ENCODE results near the gene SCNN1A.

SCNN1A gene

DNA sequence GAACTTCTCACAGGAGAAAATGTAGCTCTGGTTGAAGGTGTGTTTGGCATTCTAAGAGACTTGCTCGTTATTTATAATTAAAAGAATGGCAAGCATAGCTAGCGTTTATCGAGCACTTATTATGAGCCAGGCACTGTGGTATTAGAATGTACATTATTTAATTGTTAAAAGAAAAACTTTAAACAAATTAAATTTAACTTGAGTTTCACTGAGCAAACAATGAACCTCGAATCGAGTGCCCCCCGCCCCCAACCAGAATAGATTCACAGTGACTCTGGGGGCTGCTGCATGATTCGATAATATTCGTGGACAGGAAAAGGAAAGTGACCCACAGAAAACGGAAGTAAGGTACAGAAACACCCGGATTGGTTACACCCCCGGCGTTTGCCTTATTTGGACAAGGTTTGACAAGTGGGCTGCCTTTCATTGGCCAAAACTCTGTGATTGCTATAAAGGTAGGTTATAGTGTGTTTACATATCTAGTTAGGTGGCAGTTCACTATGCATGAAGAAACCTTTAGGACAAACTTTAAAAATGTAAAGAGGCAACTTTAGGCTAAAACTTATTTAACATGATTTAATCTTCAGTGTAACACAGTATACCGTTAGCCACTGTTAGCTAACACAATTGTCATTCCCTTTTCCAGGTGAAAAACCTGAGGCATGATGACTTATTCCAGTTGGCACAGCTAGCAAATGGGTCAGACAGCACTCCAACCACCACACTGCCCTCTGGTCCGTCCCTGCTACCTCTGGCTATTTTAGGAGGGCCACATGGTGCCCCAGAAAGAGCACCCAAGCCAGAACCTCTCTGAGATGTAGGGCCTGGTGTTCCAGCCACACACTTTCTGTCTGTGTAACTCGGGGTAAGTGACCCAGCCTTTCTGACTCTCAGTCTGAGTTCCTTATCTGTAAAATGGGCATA lies 7.1 kb downstream of the SCNN1A start:
- DNase-seq = no peak

DNA sequence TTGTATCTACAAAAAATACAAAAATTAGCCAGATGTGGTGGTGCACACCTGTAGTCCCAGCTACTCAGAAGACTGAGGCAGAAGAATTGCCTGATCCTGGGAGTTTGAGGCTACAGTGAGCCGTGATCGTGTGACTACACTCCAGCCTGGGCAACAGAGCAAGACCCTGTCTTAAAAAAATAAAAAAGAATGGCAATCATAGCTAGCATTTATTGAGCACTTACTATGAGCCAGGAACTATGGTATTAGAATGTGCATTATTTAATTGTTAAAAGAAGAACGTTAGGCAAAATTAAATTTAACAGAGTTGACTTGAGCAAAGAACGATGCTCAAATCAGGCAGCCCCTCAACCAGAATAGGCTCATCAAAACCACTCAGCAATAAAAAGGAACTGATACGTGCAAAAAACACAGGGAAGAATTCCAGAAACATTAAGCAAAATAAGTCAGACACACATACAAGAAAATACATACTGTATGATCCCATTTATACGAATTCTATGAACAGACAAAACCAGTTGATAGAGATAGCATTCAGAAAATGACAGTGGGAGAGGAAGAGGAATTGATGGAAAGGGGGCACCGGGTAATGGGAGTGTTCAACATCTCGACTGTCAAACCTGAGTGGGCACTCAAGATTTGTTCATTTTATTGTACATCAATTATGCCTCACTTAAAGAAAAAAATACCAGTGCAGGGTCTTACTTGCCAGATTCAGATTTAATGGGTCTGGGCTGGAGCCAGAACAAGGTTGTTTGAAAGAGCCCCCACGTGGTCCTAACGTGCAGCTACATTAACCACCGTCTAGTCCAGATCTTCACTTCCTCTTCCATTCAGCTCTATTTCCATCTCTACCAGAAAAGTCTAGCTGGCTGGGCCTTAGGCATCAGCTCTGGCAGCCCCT lies 8.0 kb downstream of the SCNN1A start:
- no peak for DNase-seq

DNA sequence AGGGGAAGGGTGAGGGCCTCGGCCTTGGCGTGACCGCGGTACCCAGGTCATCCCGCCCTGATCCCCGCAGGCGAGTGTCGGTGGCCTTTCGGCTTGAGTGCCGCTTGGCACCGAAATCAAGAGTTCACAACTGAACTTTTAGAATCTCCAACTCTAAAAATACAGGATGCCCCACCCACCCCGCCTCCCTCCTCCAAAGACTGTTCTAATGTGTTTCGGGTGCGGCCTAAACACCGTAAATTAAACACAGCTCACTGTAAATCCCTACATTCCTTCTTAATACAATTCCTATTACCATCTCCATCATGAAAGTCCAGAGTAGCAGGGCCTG lies 11.4 kb downstream of the SCNN1A start:
- DNase-seq = no peak

DNA sequence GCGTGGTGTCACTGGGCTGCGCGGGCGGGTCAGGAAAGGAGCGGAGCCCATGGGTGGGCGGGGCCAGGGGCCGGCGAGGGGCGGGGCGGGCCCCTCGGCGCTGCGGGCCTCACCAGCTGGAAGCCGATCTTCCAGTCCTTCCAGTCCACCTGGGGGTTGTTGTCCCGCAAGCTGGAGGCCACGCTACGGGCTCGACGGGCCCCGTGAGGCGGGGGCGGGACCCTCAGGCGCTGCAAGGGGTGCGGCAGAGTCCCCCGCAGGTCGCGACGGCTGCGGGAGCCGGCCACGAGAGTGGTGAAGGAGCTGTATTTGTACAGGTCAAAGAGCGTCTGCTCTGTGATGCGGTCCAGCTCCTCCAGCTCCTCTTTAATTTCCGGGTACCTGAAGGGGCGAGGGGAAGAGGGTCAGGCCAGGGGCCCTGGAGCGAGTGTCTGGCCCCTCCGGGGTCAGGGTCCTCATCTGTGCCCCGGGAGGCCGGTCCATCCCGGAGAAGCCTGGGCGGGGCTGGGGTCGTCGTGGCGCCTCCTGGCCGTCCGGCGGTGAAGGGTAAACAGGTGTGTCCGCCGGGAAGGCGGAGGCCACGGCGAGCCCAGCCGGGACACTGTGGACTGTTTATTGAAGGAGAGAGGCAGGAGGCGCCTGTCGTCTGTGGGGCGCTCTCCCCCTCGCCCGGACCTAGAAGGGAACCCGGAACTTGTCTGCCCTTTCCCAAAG lies 11.9 kb downstream of the SCNN1A start:
- peak; percentile 76 for DNase-seq

DNA sequence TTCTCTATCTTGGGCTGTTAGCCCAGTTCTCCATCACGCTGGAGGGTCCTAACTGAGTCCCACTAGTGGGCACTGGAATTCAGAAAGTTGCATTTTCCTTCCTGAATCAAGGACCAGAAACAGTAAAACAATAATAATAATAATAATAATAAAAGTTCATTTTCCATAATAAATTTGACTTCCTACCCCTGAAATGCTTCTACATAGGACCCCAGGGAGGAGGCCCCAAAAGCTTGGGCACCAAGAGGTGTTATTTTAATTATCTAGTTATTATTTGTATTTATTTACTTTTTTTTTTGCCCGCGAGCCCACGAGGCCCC lies 12.4 kb downstream of the SCNN1A start:
- DNase-seq = no peak

DNA sequence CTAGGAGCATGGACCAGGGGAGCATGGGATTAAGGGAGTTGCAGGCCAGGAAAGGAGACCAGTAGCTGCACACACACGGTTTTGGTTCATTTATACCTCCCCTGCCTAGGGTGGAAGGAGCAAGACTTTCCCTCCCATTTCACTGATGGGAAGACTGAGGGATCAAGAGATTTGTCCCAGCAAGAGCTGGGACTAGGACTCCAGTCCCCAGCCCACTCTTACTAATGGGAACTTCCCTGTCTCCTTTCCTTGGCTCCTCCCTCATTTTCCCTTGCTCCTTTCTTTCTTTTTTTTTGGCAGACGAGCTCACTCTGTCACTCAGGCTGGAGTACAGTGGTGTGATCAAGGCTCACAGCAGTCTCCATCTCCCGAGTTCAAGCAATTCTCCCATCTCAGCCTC lies 13.0 kb downstream of the SCNN1A start:
- DNase-seq = no peak

DNA sequence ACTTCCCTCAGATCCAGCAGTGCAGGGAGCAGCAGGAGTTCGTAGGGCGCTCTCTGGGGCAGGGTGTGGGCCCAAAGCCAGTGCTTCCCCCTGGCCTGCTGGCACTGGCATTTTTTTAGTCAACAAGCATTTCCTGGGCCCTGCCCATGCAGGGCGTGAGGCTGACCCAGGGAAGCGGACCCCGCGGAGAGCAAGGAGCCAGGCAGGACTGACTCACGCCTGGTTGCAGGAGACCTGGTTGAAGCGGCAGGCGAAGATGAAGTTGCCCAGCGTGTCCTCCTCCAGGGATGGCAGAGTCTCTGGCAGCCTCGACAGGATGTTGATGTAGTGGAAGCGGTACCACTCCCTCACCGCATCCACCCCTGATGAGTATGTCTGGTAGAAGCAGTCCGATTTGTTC lies 13.5 kb downstream of the SCNN1A start:
- DNase-seq = no peak

DNA sequence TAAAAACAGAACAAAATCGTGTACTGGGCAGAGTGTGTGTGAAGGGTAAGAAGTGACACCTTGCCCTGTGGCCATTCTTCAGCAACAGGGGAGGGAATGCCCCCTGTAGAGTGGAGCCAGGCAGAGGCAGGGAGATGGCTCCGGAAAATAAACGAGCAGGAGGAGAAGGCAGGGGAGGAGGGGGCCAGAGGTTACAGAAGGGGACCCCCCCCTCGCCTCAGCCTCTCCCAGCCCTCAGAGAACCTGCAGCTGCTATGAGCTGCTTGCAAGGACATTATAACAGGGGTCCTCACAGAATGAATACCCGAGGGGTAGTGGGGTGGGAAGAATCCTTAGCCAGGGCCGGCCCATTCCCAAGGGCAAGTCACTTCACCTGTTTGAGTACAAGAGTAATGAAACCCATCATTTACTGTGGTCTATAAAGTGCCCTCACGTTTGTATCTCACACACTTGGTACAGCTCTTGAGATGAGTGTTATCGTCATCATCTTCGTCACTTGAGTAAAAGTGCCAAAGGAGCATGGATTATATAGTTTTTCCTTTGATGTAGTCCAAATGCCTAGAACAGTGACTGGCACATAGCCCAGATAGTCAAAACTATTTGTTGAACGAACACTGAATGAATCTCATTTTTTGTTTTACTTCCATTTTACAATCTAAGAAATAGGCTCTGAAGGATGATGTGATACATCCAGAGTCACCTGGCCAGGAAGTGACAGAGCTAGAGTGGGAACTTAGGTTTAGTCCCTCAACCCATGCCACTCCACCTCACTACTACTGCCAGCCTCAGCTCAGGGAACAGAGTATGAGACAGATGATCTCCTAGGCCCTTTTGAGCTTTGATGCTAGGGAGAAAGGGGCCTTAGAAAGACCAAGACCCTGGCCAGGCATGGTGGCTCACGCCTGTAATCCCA lies 14.5 kb downstream of the SCNN1A start:
- DNase-seq = peak; percentile 14

DNA sequence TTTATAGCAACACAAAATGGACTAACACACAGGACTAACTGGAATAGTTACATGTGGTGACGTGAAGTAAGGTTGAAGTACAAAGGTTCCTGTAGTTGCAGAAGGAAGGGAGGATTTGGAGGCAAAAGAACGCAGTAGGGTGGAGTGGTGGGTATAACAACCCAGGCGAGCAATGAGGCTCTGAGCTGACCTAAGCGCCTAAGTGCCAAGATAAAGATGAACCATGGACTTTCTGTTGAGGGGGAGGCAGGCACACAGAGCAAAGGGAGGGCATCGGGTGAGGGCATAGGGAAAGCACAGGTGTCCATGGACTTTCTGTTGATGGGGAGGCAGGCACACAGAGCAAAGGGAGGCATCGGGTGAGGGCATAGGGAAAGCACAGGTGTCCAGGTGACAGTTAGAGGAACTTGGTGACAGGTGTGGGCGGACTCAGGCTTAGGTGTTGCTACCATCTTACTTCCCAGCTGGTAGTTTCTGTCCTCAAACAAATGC lies 15.2 kb downstream of the SCNN1A start:
- peak; percentile 14 for DNase-seq

DNA sequence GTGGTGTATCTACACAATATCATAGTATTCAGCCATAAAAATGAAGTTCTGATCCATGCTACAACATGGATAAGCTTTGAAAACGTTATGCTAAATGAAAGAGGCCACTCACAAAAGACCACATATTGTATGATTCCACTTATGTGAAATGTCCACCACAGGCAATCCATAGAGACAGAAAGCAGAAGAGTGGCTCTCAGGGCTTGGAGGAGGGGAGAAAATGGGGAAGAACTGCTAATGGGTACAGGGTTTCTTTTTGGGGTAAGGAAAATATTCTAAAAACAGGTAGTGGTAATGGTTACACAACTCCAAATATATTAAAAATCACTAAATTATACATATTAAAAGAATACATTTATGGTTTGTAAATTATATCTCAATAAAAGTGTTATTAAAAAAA lies 16.5 kb downstream of the SCNN1A start:
- DNase-seq = no peak

DNA sequence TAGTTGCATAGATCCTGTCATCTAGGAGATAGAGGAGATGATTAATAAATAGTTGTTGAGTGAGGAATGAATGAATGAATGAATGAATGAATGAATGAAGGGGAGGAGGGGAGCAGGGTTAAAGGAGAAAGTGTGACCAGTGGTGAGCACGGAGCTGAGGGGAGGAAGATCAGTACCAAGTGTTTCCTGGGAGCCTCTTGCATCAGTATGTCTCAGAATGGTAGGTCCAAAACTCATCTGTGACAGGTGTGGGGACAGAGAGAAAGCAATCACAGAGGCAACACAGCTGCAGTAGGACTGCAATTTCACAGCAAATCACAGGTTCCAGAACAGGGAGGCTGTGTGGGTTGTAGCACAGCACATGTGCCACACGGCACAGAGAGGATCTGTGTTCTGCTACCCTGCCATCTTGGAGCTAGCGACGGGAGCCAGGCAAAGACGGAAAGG lies 19.0 kb downstream of the SCNN1A start:
- DNase-seq = peak; percentile 1

DNA sequence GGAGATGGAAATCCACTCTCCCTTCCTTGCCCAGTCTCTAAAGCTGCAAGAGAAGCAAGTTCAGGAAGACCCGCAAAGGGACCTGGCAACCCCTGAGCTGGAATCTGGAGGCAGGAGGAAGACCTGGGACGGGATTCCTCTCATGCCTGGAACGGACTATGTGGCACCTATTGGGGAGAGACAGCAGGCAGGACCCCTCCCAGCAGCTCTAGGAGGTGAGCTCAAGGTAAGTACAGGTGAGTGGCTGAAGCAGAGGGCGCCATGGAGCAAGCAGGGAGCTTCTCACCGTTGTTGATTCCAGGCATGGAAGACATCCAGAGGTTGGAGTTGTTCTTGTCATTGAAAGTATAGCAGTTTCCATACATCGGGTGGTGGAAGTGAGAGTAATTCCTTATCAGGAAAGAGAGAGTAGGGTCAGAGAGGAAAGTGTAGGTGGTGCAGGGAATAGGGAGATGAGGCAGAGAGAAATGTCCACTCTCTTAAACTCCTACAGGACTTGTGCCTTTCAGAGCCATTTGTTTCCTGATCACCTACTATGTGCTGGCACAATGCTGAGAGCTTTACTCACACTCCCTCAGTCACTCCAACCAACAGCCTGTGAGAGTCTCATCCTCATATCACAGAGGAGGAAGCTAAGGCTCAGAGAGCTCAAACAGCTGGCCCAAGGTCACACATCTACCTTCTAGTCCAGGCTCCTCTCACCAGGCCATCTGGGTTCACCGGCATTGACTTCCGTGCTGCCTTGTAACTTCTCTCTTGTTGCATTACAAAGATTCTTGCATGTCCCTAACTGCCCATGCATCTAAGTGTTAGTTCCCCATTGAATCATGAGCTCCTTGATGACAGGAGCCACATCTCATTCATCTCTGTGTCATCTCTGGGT lies 19.6 kb downstream of the SCNN1A start:
- no peak for DNase-seq

DNA sequence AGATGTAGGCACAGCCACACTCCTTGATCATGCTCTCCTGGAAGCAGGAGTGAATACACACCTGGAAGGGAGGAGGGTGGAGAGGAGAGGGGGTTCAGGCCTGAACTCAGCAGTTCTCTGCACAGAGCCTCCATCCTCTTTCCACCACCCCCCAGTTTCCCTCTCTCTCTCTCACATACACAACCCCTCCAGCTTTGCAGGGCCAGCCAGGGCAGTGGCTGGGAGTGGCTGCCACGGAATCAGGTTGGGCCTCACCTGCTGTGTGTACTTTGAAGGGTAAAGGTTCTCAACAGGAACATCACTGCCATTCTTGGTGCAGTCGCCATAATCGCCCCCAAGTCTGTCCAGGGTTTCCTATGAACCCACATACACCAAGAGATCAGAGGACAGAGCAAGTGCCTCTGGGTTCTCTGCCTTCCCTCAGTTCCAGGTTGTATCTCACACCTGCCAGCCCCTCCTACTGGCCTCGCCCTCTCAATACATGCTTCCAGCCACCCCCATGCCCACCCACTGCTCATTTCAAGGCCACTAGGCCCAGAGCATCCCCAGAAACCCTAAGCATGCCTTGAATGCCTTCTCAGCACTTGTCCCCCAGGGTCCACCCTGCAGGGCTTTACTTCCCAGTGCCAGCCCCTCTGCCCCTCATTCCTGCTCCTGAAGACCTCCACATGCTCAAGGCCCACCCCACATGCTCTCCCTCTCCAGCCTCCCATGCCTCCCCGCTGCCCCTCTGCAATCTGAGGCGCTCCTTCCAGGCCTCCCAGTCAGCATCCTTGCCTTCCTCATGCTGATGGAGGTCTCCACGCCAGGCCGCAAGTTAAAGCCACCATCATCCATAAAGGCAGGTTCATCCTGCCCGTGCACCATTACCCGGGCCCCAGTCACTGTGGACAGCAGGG lies 20.6 kb downstream of the SCNN1A start:
- DNase-seq = no peak

DNA sequence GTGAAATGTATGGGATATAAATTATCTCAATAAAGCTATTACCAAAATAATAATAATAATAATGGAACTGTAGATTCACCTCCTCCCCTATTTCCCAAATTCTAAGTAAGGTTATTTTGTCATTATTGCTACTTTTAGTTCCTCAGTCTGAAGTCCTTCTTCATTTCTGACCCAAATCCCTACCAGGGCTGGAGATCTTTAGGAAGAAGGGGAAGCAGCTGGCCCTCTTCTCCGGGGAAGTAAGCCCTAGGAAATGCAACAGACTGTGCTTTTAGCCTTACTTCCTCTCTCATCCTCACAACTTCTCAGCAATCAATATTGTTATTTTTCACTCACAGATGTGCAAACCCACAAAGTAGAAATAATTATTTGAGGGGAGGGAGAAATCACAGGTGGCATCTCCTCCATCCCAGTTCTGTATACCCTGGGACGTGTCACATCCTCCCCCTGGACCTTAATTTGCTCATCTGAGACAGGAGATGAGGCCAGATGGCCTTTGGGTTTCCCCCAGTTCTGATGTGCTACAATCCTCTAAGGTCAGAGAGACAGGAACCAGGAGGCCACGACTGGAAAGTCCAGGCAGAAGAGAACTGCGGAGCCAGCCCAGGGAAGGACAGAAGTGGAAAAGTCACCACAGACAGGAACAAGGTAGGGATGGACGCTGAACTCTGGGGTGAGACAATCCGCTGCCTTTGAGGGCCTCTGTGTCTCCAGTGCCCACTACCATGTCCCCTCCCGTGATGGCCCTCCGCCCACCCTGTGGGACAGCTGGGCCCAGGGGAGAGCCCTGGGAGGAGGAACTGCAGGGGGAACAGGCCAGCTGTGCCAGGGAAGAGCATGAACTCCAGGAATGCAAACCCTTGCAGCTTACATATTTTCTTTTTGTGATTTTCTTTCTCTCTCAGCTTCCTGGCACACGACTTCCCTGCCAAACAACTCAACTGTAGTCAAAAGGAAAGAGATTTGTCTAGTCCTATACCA lies 22.9 kb downstream of the SCNN1A start:
- no peak for DNase-seq

DNA sequence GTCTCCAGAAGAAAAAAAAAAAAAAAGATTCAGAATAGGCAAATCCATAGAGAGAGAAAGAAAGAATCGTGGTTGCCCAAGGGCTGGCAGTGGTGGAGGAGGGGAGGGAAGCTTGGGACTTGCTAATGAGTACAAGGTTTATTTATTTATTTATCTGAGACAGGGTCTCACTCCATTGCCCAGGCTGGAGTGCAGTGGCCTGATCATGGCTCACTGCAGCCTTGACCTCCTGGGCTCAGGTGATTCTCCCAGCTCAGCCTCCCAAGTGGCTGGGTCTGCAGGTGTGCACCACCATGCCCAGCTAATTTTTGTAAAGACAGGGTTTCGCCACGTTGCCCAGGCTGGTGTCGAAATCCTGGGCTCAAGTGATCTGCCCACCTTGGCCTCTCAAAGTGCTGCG lies 23.7 kb downstream of the SCNN1A start:
- DNase-seq = no peak

DNA sequence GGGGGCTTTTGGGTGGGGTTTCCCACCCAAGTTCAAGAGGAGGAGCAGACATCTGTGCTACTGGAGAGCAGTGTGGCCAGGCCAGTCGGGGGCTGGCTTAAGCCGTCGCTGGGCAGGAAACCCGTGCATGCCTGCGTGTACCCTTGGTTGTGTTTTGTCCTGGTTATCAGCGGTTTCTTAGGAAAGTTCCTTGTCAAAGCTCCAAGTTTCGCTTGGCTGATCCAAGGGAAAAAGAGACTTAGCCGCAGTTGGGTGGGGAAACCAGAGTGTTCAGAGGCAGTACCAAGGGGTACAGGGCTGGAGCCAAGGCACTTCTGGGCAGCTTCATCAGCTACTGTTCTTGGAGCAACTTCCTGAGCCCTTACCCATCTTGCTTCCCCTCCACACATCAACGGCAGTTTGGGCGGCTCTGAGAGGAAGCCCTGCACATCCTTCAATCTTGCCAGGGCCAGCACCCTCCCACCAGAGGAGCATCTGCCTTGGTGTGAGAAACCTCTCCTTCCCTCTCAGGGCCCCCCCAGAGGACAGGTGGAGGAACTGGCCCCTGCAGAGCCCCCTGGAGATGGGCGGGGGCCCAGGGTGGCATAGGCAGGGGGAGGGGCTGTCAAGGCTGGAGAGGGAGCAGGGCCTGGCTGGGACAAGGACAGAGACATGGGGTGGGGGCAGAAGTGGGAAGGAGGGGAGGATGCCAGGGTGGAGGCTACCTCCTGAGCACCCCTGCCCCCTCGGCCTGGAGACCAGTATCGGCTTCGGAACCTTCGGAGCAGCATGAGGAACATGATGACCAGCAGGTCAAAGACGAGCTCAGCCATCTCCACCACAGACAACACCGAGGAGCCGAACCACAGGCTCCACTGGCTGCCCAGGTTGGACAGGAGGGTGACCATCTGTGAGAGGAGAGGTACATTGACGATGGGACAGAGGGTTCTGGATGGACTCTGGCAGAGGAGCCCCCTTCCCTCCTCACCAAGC lies 27.7 kb downstream of the SCNN1A start:
- DNase-seq = peak; percentile 59

DNA sequence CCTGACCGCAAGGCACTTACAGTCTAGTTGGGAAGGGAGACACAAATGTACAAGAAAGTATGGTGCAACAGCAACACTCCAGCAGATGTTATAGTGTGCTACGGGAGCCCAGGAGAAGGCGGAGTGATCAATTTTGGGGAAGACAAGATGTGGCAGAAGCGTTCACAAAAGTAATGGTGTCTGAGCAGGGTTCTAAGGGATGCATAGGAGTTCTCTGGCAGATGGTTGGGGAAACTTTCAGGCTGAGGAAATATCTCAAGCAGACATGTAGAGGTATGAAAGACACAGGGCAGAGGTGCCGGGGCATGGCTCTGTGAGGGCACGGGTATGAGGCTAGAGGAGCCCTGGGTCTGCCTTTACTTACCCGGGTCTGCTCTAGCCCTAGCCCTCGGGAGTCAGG lies 28.4 kb downstream of the SCNN1A start:
- DNase-seq = no peak
